ENCODE measurements around the gene KCNH6.

The KCNH6 gene

GRCh38 chr17:63552211-63552610, 29.1 kb downstream of the KCNH6 start:
- no peak overlapping the region for H2AFZ ChIP-seq (ENCODE audit: low read length)
- no peaks in the 10 kb centered on the region for H3K36me3 ChIP-seq (ENCODE audit: insufficient read depth, low read length)
- peaks cover 77% of the 10 kb centered on the region for H3K79me2 ChIP-seq (ENCODE audit: insufficient read depth, low read length)
- H3K4me3 ChIP-seq (ENCODE audit: low read length, poor library complexity, severe bottlenecking), result peak overlapping the region; percentile 81
- peak overlapping the region; percentile 100 for H3K4me2 ChIP-seq (ENCODE audit: low read depth, low read length, poor library complexity, severe bottlenecking)
- H3K9me2 ChIP-seq (replicated peaks; ENCODE audit: low read depth, low read length), result no peaks in the 10 kb centered on the region
- no peaks in the 10 kb centered on the region for H3F3A ChIP-seq (ENCODE audit: low read depth)
- no peaks in the 10 kb centered on the region for H3K9me3 ChIP-seq (ENCODE audit: insufficient read depth, low read depth, low read length)
- H3K27me3 ChIP-seq (ENCODE audit: insufficient read depth, low read length, poor library complexity, severe bottlenecking), result peaks cover 4% of the 10 kb centered on the region
- H3K9ac ChIP-seq (ENCODE audit: low read depth, low read length, poor library complexity, severe bottlenecking), result peak overlapping the region; percentile 95
- H3K4me1 ChIP-seq (ENCODE audit: insufficient read depth, low read length, poor library complexity, severe bottlenecking), result peaks cover 51% of the 10 kb centered on the region
- peaks cover 59% of the 10 kb centered on the region for H4K20me1 ChIP-seq (ENCODE audit: insufficient read depth, low read length, poor library complexity, severe bottlenecking)
- TF ChIP-seq EZH2phosphoT487 (IDR thresholded peaks at IDR 0.05; ENCODE audit: borderline replicate concordance) (no peak), CTCF (conservative IDR thresholded peaks at IDR 0.05; ENCODE audit: low read length) (no peak)

GRCh38 chr17:63555500-63556156, 32.5 kb downstream of the KCNH6 start:
- no peaks in the 10 kb centered on the region for H3K9me3 ChIP-seq (ENCODE audit: insufficient read depth, low read depth, low read length)
- H2AFZ ChIP-seq (ENCODE audit: low read length), result no peak overlapping the region
- peak overlapping the region; percentile 81 for H3K4me3 ChIP-seq (ENCODE audit: low read length, poor library complexity, severe bottlenecking)
- no peaks in the 10 kb centered on the region for H3F3A ChIP-seq (ENCODE audit: low read depth)
- peaks cover 3% of the 10 kb centered on the region for H3K27me3 ChIP-seq (ENCODE audit: insufficient read depth, low read length, poor library complexity, severe bottlenecking)
- peaks cover 98% of the 10 kb centered on the region for H3K79me2 ChIP-seq (ENCODE audit: insufficient read depth, low read length)
- peak overlapping the region; percentile 55 for H3K9ac ChIP-seq (ENCODE audit: low read depth, low read length, poor library complexity, severe bottlenecking)
- H3K4me2 ChIP-seq (ENCODE audit: low read depth, low read length, poor library complexity, severe bottlenecking), result peak overlapping the region; percentile 100
- H3K36me3 ChIP-seq (ENCODE audit: insufficient read depth, low read length), result no peaks in the 10 kb centered on the region
- TF ChIP-seq CTCF (conservative IDR thresholded peaks at IDR 0.05; ENCODE audit: low read length) (no peak), EZH2phosphoT487 (IDR thresholded peaks at IDR 0.05; ENCODE audit: borderline replicate concordance) (no peak)
- no peaks in the 10 kb centered on the region for H3K9me2 ChIP-seq (replicated peaks; ENCODE audit: low read depth, low read length)
- H3K4me1 ChIP-seq (ENCODE audit: insufficient read depth, low read length, poor library complexity, severe bottlenecking), result peaks cover 48% of the 10 kb centered on the region
- H4K20me1 ChIP-seq (ENCODE audit: insufficient read depth, low read length, poor library complexity, severe bottlenecking), result peaks cover 85% of the 10 kb centered on the region

GRCh38 chr17:63557416-63557815, 34.3 kb downstream of the KCNH6 start:
- Histone ChIP-seq H3K9ac (ENCODE audit: low read depth, low read length, poor library complexity, severe bottlenecking) (no peak overlapping the region), H3F3A (ENCODE audit: low read depth) (no peaks in the 10 kb centered on the region), H4K20me1 (ENCODE audit: insufficient read depth, low read length, poor library complexity, severe bottlenecking) (peaks cover 88% of the 10 kb centered on the region), H3K9me2 (replicated peaks; ENCODE audit: low read depth, low read length) (no peaks in the 10 kb centered on the region), H3K27me3 (ENCODE audit: insufficient read depth, low read length, poor library complexity, severe bottlenecking) (no peaks in the 10 kb centered on the region), H3K4me3 (ENCODE audit: low read length, poor library complexity, severe bottlenecking) (no peak overlapping the region), H3K79me2 (ENCODE audit: insufficient read depth, low read length) (peaks cover 97% of the 10 kb centered on the region), H3K4me1 (ENCODE audit: insufficient read depth, low read length, poor library complexity, severe bottlenecking) (peaks cover 47% of the 10 kb centered on the region), H3K36me3 (ENCODE audit: insufficient read depth, low read length) (no peaks in the 10 kb centered on the region), H3K9me3 (ENCODE audit: insufficient read depth, low read depth, low read length) (no peaks in the 10 kb centered on the region), H2AFZ (ENCODE audit: low read length) (no peak overlapping the region), H3K4me2 (ENCODE audit: low read depth, low read length, poor library complexity, severe bottlenecking) (peak overlapping the region; percentile 45)
- TF ChIP-seq CTCF (conservative IDR thresholded peaks at IDR 0.05; ENCODE audit: low read length), result no peak
- TF ChIP-seq EZH2phosphoT487 (IDR thresholded peaks at IDR 0.05; ENCODE audit: borderline replicate concordance), result no peak

Data from Loucy (cell line).